Left lung (tissue), 10 donors: ENCODE results near the gene RNF213. TPM values are rescaled to one million over a fixed set of nuclear protein-coding genes. Genes with fewer than 3 reads are reported as not detected.
A peak's percentile ranks its signal among the peaks of the same experiment; 100 is the strongest.

Source experiments
- ATAC-seq: fragments of 200-7000 bp; cut with Tn5 transposase; one replicate; pipeline ENCODE4 v1.9.1; 2020; ENCODE audit warnings: moderate library complexity
- DNase-seq, 4 donors: peaks; one replicate each; pipeline ENCODE4 v3.0.0-alpha.2; 2013 to 2020
- H3K27ac ChIP-seq, 2 donors: fragments of 200-600 bp; sonication (generic) in 1 of 2; one replicate each; pipeline versions ENCODE4 v1.5.0 to v1.8.0; 2020 to 2021
- H3K27me3 ChIP-seq, 2 donors: fragments of 200-600 bp; sonication (generic) in 1 of 2; one replicate each; pipeline versions ENCODE4 v1.5.0 to v1.8.0; 2020 to 2021
- H3K36me3 ChIP-seq, 2 donors: fragments of 200-600 bp; sonication (generic) in 1 of 2; one replicate each; pipeline versions ENCODE4 v1.5.0 to v1.8.0; 2020 to 2021
- H3K4me1 ChIP-seq, 2 donors: fragments of 200-600 bp; one replicate each; pipeline ENCODE4 v1.8.0; 2021
- H3K4me3 ChIP-seq, 2 donors: fragments of 200-600 bp; sonication (generic) in 1 of 2; one replicate each; pipeline versions ENCODE4 v1.5.0 to v1.8.0; 2020 to 2021; ENCODE audit warnings: mild to moderate bottlenecking in 1 of 2
- H3K9me3 ChIP-seq, 2 donors: fragments of 200-600 bp; sonication (generic) in 1 of 2; one replicate each; pipeline versions ENCODE4 v1.5.0 to v1.8.0; 2020 to 2021
- intact Hi-C, 2 donors: fragments of 100-400 bp; cut with DNase I; formaldehyde crosslinking; loops; one replicate each; pipeline versions ENCODE4 v1.11.2 to v1.14.2; 2022
- polyA plus RNA-seq, 6 donors: library from polyadenylated mRNA; unstranded; fragments of 120-200 nt; gene quantifications; one replicate each; pipeline ENCODE4 v1.2.1, GENCODE V29; 2013; ENCODE audit not compliant: insufficient read length in 6 of 6
- total RNA-seq, 2 donors: library from RNA; stranded (reverse); fragmentation: NEBNext Ultra II Directional; extraction: Animal tissue kit (Norgen Biotek cat#: 25700); gene quantifications; one replicate each; pipeline ENCODE4 v1.2.1, GENCODE V29; 2021
- TF ChIP-seq, protein P1 (sequence below), 2 donors: fragments of 200-600 bp; sonication (generic) in 1 of 2; IDR thresholded peaks; one replicate each; pipeline versions ENCODE4 v1.5.0 to v1.8.0; 2021; ENCODE audit warnings: antibody characterized with exemption in 2 of 2
- donor health status: DM: no; HTN: yes; CAD: no.
- donor health status: DM: no; HTN: no; CAD: no.

The RNF213 gene
- total and polyA plus RNA-seq, 8 donors, result 89.0 to 264 (median 103) TPM

DNA sequence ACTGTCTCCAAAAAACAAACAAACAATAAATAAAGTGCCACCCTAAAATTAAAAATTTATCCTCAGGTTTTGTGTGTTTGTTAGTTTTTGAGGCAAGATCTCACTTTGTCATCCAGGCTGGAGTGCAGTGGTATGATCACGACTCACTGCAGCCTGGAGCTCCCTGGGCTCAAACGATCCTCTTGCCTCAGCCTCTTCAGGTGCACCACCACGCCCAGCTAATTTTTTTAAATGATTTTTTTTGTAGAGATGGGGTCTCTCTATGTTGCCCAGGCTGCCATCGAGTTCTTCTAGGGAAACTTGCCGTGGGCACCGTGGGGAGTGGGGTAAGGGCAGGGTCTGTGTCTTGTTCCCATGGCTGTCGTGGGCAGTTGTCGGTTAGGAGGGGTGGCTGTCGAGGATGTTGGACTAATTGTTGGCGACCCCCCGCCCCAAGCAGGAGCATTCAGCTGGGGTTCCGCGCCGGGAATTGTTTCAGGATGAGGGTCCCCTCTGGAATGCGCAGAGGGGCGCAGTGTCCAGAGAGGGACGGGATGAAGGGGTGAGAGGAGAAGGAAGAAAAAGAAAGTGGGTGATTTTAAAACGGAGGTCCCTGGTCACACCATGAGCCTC, 1.1 kb upstream of the RNF213 start:
- Histone ChIP-seq H3K27ac (peak overlapping the region; percentile 94 to 96), H3K4me3 (peak overlapping the region; percentile 56 to 58), H3K4me1 (peaks cover 32 to 71% of the 10 kb centered on the region in 2 donors), H3K27me3 (no peaks in the 10 kb centered on the region), H3K36me3 (peaks cover 0 to 5% of the 10 kb centered on the region in 2 donors), H3K9me3 (no peaks in the 10 kb centered on the region)
- intact Hi-C loops, result no loop called here
- ATAC-seq (no peak), DNase-seq (no peak)
- TF ChIP-seq, protein P1, sequence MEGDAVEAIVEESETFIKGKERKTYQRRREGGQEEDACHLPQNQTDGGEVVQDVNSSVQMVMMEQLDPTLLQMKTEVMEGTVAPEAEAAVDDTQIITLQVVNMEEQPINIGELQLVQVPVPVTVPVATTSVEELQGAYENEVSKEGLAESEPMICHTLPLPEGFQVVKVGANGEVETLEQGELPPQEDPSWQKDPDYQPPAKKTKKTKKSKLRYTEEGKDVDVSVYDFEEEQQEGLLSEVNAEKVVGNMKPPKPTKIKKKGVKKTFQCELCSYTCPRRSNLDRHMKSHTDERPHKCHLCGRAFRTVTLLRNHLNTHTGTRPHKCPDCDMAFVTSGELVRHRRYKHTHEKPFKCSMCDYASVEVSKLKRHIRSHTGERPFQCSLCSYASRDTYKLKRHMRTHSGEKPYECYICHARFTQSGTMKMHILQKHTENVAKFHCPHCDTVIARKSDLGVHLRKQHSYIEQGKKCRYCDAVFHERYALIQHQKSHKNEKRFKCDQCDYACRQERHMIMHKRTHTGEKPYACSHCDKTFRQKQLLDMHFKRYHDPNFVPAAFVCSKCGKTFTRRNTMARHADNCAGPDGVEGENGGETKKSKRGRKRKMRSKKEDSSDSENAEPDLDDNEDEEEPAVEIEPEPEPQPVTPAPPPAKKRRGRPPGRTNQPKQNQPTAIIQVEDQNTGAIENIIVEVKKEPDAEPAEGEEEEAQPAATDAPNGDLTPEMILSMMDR (IDR thresholded peaks at IDR 0.05), result no peak

DNA sequence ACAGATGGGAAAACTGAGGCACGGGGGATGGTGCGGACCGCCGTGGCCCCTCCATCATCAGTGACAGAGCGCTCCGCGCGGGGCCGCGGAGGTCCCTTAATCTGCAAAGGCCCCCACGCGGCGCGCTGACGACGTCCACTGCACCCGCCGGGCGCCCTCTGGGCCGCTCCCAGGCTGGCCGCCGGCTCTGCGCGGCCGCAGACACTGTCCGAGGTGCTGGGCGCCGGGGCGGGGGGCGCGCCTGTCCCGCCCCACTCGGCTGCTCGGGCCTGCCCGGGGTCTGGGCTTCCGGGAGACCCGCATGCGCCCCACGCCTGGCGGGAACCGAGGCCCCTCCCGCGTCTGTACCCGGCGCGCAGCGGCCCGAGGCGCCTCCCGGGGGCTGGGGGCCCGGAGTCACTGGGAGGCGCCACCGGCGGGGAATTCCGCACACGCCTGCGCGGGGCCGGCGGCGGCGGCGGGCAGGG, 550 bp upstream of the RNF213 start:
- TF ChIP-seq, protein P1 (IDR thresholded peaks at IDR 0.05), result no peak
- H3K27me3 ChIP-seq, result no peaks in the 10 kb centered on the region
- H3K27ac ChIP-seq, result peak overlapping the region; percentile 94 to 96
- peak overlapping the region; percentile 56 to 58 for H3K4me3 ChIP-seq
- peaks cover 35 to 71% of the 10 kb centered on the region in 2 donors for H3K4me1 ChIP-seq
- peaks cover 0 to 10% of the 10 kb centered on the region in 2 donors for H3K36me3 ChIP-seq
- ATAC-seq, result peak; percentile 64
- peak; percentile 65 to 95 (median 78) for DNase-seq
- no peaks in the 10 kb centered on the region for H3K9me3 ChIP-seq
- intact Hi-C loops, result no loop called here

DNA sequence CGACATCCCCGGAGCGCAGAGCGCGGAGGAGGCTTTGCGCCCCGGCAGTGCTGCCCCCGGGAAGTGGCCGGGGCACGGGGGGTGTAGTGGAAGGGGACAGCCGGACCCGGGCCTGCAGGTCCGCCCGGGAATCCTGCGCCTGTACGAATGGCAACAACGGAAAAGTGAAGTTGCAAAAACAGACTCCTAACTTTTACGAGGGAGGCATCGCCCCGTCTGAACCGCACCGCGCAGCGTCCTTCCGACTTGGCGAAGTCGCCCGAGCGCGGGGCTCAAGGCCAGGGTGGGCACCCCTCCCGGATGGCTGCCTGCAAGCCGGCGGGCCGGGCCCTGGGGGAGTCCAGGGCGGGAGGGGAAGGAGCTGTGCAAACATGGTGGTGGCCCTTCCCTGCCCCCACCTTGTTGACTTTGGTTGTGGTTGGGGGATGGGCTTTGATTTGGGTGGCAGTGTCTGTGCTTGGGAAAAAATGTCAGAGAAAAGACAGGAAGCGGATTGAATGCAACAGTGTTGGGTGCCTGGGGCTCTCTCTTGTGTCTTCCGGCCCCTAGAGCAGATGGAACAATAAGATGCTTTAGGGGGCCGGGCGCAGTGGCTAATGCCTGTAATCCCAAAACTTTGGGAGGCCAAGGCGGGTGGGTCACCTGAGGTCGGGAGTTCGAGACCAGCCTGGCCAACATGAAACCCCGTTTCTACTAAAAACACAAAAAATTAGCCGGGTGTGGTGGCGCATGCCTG, 675 bp downstream of the RNF213 start:
- ATAC-seq (peak; percentile 38), DNase-seq (peak; percentile 24 to 89 (median 68))
- peak overlapping the region; percentile 88 to 100 for H3K4me3 ChIP-seq
- no peaks in the 10 kb centered on the region for H3K9me3 ChIP-seq
- intact Hi-C loops, result no loop called here
- H3K27ac ChIP-seq, result peak overlapping the region; percentile 98 to 99
- TF ChIP-seq, protein P1 (IDR thresholded peaks at IDR 0.05), result no peak
- peaks cover 41 to 71% of the 10 kb centered on the region in 2 donors for H3K4me1 ChIP-seq
- H3K36me3 ChIP-seq, result peaks cover 0 to 22% of the 10 kb centered on the region in 2 donors
- H3K27me3 ChIP-seq, result no peaks in the 10 kb centered on the region

DNA sequence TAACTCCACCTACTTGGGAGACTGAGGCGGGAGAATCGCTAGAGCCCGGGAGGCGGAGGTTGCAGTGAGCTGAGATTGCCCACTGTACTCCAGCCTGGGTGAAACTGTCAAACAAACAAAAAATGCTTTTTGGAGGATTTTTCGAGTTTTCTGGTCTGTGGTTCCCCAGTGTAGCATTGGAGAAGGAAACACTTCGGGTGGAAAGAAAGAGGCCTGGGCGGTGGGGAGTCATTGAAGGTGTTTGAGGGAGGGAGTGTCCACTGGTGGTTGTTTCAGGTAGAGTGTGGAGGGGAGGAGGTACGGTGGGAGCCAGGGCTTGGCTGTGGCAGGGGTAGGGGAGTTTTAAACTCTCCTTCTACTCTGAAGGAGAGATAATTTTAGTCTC, 1.2 kb downstream of the RNF213 start:
- ATAC-seq, result no peak
- intact Hi-C loops, result no loop called here
- H3K4me1 ChIP-seq, result peaks cover 41 to 75% of the 10 kb centered on the region in 2 donors

More for the DNA sequence above, 1.2 kb downstream of the RNF213 start:
- Histone ChIP-seq H3K27me3 (no peaks in the 10 kb centered on the region), H3K4me3 (peak overlapping the region; percentile 88 to 100), H3K9me3 (no peaks in the 10 kb centered on the region), H3K36me3 (peaks cover 0 to 27% of the 10 kb centered on the region in 2 donors), H3K27ac (peak overlapping the region; percentile 98 to 99)
- TF ChIP-seq, protein P1 (IDR thresholded peaks at IDR 0.05), result no peak
- DNase-seq, result no peak
